Activated CD4-positive, CD25-positive, alpha-beta regulatory T cell (primary cell): ENCODE measurements around the gene DUSP15.
"Not testable (repeated sequence)": the region's sequence is repeated elsewhere in the genome, so short reads cannot be mapped to it uniquely, and the experiment has no call there.

Experiments
- DNase-seq, 4 experiments: peaks; one replicate each; lab custom pipeline; 2025; lab: John Stamatoyannopoulos, UW

Gene DUSP15

DNA sequence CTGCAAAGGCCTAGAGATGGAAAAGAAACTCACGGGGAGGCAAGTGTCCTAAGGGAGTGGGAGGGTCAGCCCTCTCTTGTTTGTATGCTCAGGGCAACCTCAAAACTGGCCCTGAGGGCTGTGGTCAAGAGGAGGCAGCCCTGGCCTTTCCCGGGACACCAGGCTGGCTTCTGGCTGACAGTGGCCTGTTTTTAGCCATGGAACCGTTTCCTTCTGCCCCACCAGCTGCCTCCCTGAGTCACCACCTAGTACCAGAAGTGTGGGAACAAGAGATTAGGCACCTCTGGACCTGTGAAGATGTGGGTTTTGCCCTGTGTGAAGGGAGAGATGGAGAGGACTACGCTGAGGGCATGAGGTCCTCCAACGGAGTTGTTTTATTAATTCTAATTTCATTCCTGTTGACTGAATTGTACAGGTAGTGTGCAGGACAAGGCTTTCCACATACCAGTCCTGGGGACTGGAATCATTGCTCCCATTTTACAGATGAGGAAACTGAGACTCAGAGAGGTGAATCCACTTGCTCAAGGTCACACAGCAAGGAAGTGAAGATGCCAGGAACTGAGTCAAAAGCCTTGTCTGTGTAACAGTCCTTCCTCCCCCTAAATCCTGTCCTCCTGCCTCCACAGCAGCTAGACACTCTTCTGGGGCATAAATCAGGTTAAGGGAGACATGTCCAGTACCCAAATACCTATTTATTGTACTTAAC, 30.4 kb downstream of the DUSP15 start:
- DNase-seq, result no peak

GRCh38 chr20:31838646-31839292, 31.6 kb downstream of the DUSP15 start:
- no peak for DNase-seq

DNA sequence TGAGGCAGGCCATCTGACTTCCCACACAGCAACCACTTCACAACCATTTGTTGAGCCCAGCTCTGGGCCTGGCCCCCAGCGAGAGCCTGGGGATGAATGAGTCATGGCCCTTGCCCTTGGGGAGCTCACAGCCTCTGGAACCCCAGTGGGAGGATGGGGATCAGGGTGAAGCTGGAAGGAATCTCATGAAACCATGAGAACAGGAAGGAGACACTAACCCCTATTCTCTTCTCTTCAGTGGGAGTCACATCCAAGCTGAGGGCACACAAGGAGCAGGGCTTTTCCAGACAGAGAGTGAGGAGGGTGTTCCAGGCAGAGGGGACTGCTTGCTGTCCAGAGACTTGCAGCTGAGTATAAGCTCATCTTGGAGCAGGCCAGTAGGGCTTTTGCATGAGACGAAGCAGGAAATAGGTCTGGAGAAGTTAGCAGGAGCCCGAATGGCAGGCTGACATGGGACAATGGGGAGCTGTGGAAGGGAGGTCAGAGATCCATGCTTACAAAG, 32.4 kb downstream of the DUSP15 start:
- no peak for DNase-seq

DNA sequence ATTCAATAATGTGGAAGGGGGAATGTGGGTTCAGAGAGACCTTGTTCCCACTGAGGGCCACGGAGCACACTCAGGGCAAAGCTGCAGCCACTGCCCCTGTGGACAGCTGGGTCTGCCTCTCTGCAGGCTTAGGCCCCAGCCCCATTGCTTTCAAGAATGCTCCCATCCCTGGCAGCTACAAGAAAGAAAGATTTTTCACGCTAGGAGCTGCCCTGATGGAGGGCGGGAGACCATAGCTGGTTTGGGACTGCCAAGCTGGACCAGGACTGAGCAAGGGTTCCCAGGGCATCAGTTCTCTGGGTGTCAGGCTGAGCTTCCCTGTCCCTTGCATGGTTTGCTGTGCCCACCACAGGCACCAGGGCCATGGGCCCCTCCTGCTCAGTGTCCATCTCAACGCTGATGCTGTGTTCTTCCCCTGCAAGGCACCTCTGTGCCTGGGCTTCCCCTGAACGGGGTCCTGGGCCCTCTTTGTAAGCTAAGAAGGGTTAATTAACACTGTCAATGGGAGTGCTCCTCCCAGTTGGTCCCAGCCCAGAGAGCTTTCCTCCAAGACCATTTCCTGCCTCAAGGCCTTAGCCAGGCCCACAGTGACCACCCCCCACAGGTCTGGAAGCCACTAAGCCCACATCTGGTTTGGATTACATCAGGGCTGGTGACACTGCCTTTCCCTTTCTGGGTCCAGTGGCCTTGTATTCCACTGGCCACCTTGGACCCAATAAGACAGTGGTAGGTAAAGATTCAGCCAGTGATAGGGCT, 33.3 kb downstream of the DUSP15 start:
- no peak for DNase-seq

DNA sequence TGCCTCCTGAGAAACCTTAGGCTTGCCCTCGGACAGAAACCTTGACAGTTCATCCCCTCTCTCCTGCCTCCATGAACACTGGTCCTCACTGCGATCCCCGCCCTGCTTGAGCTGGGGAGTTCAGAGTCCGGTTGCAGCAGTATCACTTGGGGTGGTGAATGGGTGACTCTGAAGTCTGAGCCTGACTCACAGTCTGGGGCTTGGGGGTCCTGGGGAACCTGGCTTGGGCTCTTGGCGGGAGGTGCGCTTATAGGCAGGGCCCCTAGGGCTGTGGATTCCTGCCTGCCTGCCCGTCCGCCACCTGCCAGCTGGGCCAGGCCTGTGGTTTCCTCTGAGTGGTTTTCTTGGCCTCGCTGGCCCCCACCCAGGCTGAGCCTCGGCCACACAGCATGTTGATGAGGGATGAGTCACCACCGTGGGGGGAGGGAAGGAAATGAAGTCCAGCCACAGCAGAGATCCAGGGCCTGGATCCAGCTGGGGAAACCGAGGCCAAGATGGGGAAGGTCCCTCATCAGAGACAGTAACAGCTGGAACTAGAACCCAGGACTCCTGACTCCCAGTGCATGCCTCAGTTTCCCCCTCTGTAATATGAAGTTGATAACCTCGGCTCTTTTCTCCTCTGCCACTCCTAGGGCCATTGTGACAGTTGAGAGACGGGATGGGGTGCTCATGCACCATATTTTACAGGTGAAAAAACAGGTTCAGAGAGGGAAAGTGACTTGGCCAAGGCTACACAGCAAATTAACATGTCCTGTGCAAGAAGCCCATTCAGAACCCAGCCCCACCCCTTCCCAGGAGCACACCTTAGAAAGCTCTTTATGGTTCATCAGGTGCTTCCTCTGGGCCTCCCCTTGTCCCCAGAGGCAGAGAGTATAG, 34.1 kb downstream of the DUSP15 start:
- DNase-seq, result no peak

GRCh38 chr20:31835554-31835953, 34.8 kb downstream of the DUSP15 start:
- no peak for DNase-seq

GRCh38 chr20:31833931-31834521, 36.3 kb downstream of the DUSP15 start:
- no peak for DNase-seq

DNA sequence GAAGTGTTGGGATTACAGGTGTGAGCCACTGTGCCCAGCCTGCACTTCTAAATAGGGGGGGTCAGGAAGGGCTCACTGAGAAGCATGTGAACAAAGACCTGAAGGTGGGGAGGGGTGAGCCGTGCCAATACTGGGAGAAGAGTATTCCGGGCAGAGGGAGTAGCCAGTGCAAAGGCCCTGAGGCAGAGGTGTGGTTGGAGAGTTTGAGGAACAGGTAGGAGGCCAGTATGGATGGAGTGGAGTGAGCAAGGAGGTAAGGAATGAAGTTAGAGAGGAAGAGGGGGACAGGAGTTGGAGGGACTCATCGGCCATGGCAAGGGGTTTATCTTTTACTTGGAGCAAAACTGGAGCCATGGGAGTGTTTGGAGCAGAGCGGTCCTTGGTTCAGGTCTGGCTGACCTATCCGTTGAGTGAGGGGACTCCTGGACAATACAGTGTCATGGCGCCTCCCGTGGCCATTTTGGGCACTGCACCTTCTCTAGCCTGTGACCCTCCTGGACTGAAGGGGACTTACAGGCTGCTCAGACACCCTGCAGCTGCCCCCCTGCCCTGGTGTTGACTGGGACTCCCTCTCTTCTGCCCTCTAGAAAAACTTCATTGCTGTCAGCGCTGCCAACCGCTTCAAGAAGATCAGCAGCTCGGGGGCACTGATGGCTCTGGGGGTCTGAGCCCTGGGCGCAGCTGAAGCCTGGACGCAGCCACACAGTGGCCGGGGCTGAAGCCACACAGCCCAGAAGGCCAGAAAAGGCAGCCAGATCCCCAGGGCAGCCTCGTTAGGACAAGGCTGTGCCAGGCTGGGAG, 37.0 kb downstream of the DUSP15 start:
- DNase-seq, result peak in 3 of 4 experiments; percentile 11 to 66 (median 34)

- no peak for DNase-seq
These were observed 38.5 kb downstream of the DUSP15 start for GRCh38 chr20:31831771-31832306.

- no peak for DNase-seq
These were observed 39.1 kb downstream of the DUSP15 start for GRCh38 chr20:31831211-31831610.

GRCh38 chr20:31830406-31830981, 39.8 kb downstream of the DUSP15 start:
- DNase-seq, result no peak

- no peak for DNase-seq
These were observed 40.6 kb downstream of the DUSP15 start for GRCh38 chr20:31829731-31830130.

- DNase-seq, result not testable (repeated sequence)
These were observed 42.3 kb downstream of the DUSP15 start for GRCh38 chr20:31828016-31828415.

DNA sequence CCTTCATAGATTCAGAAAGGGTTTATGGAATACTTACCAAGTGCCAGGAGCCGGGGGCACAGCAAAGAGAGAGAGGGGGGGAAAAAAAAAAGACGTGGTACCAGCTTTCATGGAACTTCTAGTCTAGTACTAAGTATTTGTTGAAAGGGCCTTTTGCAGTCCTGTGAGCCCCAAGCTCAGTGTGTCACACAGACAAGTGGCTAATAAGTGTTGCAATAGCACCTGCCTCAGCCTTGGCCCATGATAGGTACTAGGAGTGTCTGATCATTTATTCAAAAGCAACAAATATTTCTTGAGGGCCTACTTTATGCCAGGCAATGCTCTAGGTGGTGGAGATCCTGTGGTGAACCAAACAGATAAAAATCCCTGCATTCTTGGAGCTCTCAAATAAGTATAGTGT, 43.3 kb downstream of the DUSP15 start:
- DNase-seq, result no peak

GRCh38 chr20:31826074-31826473, 44.3 kb downstream of the DUSP15 start:
- no peak for DNase-seq

DNA sequence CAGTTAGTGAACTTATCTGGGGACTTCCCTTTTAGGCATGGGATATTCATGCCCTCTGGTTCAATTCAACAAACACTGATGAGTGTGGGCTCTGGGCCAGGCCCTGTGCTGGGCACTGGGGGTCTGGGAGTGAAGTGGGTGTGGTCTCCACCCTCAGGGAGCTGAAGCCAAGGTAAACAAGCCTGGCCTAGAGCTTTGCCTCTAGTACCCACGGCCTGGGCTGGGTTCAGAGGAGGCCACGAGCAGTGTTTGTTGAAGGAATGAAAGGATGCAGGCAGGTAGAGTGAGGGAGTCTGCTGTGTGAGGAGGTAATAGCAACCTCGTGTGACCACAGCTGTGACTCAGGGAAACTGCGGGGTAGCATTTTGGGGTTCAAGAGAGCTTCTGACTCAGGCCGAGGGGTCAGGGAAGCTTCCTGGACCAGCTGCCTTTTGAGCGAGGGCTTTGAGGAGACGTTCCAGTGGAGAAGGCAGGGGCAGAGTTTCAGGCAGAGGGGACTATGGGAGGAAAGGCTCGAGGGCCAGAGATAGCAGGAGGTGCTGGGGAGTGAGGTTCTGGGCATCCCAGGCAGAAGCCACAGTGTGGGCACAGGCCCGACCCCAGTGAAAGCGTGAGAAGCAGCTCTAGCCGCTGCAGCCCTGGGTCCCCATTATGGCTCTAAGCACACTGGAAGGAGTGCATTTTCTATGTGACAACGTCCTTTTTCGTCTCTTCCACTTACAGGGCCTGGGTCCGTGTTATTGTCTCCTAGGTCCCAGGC, 45.6 kb downstream of the DUSP15 start:
- DNase-seq, result no peak

DNA sequence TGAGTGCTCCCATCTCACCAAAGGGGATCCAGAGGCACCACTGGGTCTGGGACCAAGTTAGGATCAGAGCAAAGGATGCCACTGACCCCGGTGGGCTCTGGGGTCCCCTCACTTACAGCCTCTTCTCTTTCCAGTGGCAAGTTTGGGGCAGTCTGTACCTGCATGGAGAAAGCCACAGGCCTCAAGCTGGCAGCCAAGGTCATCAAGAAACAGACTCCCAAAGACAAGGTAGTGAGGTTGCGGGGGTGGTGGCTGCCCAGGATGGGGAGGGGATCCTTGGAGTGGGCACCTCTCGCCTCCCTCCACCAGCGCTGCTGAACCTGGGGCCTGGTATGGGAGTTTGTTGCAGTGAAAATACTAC, 46.2 kb downstream of the DUSP15 start:
- no peak for DNase-seq

- DNase-seq, result no peak
These were observed 46.8 kb downstream of the DUSP15 start for GRCh38 chr20:31823360-31824124.
